K562 (cell line): Measurements from ENCODE around the gene RALGPS1.

Experiments
- FOXJ3 ChIP-seq: sonication (generic); formaldehyde crosslinking; IDR thresholded peaks from 2 replicates; pipeline ENCODE4 v1.4.0; 2020; ENCODE audit warnings: mild to moderate bottlenecking, missing genetic modification reagents
- TF ChIP-seq, protein P1 (sequence below): sonication (generic); formaldehyde crosslinking; IDR thresholded peaks from 2 replicates; pipeline ENCODE4 v1.8.1; 2023; ENCODE audit warnings: mild to moderate bottlenecking, missing genetic modification reagents

GRCh38 chr9:127034691-127035090 lies 120.1 kb downstream of the RALGPS1 start:
- TF ChIP-seq FOXJ3 (CRISPR knock-in tag) = no peak
- TF ChIP-seq, protein P1, sequence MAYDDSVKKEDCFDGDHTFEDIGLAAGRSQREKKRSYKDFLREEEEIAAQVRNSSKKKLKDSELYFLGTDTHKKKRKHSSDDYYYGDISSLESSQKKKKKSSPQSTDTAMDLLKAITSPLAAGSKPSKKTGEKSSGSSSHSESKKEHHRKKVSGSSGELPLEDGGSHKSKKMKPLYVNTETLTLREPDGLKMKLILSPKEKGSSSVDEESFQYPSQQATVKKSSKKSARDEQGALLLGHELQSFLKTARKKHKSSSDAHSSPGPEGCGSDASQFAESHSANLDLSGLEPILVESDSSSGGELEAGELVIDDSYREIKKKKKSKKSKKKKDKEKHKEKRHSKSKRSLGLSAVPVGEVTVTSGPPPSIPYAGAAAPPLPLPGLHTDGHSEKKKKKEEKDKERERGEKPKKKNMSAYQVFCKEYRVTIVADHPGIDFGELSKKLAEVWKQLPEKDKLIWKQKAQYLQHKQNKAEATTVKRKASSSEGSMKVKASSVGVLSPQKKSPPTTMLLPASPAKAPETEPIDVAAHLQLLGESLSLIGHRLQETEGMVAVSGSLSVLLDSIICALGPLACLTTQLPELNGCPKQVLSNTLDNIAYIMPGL (CRISPR knock-in tag) = no peak
